Stimulated activated CD4-positive, alpha-beta T cell treated with anti-CD3 and anti-CD28 coated beads, Interleukin-2, amount 100 ng/mL, for 4 hours (primary cell): ENCODE data around the gene ITGB6.
A peak's percentile ranks its signal among the peaks of the same experiment; 100 is the strongest.

Experiments used
- DNase-seq: peaks from one replicate; pipeline ENCODE4 v3.0.0-alpha.2; 2020; ENCODE audit warnings: low read depth

The ITGB6 gene, protein sequence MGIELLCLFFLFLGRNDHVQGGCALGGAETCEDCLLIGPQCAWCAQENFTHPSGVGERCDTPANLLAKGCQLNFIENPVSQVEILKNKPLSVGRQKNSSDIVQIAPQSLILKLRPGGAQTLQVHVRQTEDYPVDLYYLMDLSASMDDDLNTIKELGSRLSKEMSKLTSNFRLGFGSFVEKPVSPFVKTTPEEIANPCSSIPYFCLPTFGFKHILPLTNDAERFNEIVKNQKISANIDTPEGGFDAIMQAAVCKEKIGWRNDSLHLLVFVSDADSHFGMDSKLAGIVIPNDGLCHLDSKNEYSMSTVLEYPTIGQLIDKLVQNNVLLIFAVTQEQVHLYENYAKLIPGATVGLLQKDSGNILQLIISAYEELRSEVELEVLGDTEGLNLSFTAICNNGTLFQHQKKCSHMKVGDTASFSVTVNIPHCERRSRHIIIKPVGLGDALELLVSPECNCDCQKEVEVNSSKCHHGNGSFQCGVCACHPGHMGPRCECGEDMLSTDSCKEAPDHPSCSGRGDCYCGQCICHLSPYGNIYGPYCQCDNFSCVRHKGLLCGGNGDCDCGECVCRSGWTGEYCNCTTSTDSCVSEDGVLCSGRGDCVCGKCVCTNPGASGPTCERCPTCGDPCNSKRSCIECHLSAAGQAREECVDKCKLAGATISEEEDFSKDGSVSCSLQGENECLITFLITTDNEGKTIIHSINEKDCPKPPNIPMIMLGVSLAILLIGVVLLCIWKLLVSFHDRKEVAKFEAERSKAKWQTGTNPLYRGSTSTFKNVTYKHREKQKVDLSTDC

DNA sequence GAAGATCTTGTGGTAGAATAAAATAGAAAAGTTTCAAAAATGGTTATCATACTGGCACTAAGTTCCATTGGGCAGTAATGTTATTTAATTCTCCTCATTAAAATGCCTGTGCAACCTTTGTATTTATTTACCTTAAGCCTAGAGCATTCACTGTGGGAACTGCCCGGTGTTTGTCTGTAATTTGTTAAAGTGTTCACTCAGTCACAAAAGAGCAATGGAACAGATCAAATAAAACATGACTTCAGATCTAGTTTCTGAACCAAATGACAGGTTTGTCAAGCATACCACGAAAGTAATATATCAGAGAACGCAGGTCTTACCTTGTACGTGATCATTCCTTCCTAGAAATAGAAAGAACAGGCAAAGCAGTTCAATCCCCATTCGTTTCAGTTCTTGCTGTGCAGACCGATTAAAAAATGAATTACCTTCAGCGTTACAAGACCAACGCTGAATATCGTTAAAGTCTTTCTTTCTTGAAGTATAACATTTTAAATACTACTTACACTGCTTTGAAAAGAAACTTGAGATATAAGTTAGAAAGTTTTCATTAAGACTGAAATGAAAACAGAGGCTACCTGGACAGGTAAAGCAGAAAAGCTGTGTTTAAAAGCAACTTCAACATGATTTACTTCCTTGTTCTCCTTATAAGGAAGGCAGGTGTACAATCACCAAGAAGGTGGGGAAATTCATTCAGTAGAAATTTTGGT lies at the start of gene ITGB6:
ITGB6 (minus strand) TSS at position 590 of the 707 bp plus-strand sequence; CDS start at position 381, 209 bp downstream.
- no peak for DNase-seq

DNA sequence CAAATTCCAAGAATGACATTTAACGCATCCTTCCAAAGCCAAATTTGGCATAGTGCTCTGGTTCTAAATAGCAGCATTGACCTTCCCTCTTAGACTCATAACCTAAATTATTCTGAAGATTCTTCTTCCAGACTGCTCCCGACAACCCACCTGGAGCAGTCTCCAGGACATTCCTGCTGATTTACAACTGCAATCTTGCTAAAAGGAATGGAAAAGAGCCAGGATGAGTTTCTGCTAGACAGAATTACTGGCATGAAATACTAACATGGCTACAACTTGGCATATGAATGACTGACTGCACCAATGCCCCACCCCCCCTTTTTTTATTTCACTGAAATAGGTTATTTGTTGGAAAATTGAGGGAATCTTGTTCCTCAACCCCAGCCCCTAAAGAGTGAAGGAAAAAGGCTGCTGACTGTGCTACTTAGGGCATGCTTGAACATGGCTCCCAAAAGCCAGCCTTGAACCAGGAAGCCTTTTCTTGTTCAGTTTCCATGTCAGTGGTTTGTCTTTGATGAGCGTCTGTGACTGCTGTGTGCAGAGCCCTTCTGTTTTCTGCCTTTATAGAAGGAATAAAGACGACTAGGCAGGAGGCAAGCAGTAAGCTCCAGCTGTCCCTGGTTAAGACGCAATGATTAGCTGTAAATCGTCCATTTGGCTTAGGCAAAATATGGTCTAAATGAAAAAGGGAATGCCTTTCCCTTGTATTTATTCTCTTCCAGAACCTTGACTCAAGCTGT lies 47.4 kb upstream of the ITGB6 start:
- no peak for DNase-seq

DNA sequence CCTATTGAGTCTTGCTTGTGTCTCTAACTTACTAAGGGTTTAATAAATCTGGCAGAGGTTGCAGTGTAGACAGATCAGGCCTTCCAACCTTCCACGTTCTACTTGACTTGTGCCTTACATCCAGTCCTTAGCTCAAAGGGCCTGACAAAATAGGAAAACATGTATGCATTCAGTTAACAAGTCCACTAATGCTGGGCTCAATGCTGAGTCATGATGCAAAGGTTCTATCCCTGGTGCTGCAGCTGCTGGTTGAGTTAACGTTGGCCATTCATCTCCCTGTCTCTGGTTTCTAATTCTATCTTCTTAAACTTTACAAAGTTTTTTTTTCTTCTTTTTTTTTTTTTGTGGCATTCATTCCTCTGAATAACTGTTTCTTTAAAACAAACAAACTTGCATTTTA lies 46.3 kb upstream of the ITGB6 start:
- DNase-seq = no peak

DNA sequence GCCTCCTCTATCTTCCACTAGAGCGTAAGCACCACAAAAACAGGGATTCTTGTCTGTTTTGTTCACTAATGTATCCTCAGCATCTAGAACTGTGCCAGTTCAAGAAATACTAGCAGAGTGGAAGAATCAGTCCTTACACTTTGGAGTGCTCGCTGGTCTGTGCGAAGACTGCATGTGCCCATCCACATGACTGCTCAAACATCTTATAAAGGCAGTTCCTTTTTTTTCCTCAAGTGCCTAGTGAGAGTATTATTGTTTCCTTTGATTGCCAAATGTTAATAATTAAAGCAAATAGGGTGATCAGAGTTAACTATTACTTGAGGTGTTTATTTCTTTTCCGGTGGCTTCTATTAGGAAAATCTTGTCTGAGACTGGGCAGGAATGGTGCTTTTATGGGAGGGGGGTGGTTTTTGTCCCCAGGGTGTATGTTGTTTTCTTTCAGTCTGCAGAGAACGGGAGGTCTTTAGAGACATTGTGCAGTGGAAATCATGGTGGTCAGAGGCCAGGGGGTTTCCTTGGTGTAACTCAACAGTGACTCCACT lies 45.6 kb upstream of the ITGB6 start:
- DNase-seq = no peak

DNA sequence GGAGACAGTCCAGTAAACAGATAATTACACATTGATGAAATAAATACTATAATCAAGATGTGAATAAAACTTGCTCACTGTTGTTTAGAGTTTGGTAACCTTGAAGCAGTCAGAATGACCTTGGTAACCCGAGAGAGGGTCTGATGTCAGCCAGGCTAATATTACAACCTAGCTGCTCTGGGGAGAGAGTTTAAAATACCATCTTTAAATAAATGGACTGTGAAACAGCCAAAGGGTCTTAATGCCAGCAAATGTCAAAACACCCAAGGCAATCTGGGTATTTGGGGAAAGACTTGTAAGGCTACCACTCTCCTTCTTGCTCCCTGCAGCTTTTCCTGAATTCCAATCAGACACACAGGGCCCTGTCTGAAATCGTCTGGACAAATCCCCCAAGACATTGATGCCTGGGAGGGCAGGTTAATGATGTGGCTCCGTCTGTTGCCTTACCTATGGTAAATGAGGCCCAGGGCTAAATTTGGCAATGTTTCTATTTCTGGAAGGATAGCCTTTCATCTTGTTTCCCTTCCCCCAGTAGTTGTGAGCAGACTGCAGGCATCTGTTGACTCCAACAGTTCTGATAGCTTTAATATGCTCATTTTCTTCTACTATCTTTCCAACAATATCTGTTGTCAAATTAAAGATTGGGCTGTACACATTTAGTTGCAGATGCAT lies 43.0 kb upstream of the ITGB6 start:
- DNase-seq = no peak

DNA sequence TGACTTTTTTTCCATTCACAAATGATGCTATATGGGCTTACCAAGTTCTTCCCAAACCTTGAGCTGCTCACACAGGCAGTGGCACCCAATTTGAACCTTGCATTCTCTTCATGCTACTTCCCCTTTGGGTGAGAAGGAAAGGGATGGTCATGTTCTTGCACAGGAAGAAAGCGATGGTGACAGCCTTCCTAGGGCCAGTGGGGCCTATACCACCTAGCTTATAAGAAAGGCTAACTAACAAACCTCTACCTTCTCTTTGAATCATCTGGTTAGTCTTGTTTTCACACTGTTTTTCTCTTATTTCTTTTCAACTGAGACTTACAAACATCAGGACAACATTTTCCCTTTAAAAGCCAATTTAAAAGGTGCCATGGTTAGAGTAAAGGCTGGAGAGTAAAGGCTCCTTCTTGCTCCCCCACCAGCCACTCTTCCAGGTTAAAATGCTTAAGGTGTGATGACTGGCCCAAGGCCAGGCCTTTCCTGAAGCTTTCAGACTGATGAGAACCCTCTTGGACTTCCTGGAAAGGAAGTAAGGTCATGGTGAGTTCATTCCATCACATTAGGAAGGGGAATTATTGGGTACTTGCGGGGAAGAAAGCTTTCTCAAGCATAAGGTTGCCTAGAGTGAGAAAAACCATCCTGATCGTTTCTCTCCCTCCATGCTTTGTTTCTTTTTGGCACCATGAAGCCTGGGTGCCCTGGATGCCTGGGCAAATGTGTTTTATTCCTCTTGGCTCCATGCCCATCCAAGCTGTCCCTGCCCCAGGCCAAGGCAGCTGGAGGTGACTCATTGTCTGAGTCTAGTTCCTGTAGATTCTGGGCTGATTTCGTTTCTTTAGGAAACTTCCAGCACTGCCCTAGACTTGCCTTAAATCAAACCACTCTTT lies 41.4 kb upstream of the ITGB6 start:
- DNase-seq = no peak

DNA sequence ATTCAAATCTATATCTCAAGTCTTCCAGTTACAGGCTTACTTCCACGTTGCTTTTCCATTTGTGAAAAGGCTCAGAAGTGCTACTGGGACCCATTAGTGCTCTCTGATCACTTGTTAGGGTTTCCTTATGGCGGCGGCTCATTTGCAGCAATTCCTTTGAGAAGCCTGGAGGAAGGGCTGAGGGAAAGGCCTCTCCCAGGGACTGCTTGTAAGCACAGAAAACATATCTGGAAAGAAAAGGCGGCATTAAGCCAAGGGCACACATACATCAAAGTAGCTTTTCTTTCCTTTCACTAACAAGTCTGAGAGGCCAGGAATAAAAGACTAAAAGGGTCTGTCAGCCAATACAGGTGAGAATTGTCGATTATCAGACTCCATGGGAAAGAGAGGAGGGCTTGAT lies 39.4 kb upstream of the ITGB6 start:
- no peak for DNase-seq

DNA sequence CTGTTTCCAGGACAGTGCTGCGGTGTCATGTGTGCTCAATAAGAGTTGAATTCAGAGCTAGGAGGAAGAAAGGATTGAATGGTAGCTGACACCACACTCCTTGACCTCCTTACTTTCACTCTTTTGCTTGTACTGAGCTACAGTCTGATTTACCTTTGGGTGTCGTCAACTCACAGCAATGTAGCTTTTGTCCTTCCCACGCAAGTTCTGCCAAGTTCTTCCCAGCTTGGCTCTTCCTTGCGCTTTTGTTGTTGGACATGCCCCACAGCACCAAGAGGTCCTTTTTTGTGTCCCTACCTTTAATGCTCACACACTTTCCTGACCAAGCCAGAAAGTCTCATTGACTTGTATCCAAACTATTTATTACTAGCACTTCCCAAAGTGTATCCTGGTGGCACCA lies 38.3 kb upstream of the ITGB6 start:
- no peak for DNase-seq

DNA sequence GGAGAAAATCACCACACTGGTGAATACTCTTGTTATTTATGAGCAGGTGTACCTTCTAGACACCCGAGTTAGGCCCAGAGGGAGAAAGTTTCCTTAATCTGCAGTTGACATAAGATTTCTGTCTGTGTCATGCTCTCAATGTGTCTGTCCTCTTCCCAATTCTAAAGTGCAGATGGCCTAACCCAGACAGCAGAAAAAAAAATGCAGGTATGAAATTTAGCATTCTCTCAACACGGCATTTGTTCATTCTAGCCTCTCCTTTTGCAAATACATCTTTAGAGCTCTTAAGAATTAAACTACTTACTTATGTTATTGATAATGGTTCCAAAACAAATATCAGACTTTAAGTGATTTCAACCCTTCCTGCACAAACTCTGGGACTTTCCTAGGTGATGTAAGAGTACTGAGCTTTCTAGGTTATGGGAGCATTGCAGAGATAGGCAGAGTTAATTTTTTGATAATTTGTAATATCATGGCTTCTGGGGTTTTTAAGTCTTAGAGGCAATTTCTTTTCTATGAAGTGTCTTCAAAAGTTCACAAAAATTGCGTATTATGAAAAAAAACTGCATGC lies 32.9 kb upstream of the ITGB6 start:
- DNase-seq = no peak

DNA sequence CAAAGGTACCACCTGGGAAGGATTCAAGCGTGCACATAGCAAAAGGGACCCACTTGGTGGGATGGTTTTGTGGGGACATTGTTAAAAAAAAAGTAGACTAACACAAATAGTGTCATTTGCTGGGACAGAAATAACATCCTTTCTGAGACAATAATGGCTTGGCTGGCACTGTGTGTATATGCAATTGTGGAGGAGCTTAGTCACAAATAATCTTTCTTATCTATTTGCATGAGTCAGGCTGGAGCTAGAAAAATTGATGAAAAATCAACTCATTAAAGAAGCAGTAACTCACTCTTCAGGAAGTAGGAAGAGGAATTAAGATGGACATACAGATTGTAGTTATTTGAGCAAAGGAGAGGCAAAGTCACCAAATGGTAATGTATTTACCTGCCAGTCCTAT lies 29.5 kb upstream of the ITGB6 start:
- DNase-seq = no peak

DNA sequence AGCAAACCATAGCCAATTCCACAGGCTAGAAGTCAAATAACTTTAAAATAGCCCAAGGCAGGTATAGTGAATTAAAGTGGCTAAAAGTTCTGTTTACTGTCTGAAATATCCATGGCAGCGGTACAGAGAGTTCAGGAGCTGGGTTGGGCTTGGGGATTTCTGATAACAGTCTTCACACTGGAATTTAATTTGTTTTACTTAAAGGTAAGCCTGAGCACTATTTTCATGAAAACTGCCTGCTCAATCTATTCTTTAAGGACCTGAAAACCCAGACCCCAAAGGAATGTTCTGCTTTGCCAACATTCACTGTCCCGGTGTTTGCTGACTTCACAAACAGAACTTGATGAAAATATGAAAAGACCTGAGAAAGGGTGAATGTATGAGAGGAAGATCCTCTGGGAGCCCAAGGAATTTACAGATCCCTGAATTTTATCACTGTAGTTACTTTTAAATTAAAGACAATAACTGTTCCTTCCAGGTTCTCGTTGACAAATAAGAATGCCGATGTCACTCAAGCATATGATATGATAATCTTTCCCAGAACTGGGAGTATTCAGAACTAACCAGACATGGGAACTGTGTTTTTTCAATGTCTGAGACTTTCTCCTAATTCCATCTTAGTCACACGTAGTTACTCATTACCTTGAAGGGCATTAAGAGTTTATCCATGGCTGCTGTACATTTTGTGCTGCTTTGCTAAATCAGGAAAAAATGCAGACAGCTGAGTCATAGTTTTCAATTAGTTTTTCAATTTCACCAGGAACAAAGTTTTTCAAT lies 28.3 kb upstream of the ITGB6 start:
- DNase-seq = no peak

DNA sequence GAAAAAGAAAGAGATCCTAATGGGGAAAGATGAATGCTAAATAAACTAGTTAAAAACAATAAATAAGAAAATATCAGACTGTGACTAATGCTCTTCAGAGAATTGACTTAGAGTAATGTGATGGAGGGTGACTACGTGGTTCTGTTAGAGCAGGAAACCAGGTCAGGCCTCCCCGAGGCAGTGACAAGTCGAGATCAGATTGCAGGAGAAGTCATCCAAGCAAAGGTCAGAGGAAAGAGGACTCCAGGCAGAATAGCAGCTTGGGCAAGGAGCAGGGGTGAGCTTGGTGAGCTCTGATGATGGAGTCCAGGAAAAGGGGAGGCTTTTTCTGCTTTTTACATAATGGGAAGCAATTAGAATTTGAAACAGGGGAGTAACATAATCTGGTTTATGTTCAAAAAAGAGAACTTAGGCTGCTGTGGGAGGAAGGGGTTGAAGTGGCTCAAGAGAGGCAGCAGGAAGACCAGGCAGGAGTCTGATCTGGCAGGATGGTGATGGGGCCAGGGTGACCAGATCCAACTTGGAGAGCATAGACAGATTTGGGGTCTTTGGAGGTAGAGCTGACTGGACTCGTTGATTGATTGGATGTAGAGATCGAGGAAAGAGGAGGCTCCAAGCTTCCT lies 27.3 kb upstream of the ITGB6 start:
- no peak for DNase-seq

DNA sequence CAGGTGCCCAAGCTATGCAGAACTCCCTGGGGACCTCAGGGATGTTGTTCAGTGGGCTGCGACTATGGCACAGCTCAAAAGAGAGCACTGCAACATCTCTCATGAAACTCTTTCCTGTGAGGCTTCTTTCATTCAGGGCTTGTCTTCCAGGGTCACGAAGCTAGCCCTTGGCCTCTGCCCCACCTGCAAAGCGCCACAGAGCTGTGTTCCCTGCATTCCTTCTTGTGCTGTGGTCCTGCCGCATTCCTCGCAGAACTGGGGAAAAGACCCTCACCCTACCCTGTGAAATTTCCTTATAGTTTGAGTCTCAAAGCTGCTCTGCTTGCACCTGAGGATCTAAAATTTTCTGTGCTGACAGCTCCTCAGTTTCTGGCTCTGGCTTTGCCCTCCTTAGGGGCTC lies 26.3 kb upstream of the ITGB6 start:
- no peak for DNase-seq

DNA sequence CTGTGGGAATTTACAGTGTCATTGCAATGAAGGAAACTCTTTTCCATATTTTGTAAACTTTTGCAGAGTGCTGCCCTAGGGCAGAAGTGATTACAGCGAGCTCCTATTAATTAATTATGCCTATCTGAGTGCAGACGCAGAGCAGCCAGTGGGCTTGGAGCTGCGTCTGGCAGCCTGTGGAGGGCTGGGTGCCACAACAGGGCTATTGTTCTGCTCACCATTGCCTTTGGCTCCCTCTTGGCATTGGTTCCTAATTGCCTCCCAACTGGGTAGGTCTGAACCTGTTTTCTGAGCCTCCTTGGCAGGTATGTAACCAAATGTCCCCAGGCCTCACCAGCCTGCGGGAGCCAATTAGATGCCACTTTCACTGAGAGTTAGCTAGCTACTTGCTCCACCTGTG lies 25.6 kb upstream of the ITGB6 start:
- no peak for DNase-seq

DNA sequence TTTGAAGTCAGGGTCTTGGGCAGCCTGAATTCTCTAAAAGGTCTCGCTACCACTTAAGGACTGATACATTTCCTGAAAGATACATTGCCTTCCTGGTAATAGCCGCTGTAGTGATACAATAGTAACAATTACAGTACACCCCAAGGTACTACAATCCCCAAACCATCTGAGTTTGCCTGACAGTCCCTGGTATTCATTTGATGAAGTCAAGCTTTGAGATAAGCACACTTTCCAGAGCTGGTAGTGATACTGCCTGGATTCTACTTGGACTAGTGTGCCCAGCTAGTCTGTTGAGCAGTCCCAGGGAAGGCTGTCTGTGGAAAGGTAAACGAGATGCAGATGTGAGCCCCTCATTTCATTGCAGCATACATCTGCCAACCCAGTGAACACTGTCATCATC lies 24.4 kb upstream of the ITGB6 start:
- no peak for DNase-seq

DNA sequence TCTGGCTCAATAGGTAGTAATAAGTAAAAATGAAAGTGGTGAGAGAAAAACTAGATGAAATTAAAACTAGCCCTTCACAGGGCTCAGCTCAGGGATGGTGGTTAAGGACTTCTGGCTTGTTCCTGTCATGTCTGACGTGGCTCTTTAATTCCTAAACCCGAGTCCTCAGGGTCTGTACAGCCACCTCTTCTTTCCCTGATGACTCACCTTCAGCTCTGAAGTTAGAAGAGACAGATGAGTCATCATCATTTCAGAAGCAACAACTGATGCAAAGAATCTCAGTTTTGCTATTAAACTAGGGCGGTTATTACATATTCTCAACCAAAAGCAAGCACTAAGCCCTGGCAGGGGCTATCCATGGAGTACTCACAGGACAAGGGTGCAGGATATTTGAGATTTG lies 24.0 kb upstream of the ITGB6 start:
- peak; percentile 28 for DNase-seq

DNA sequence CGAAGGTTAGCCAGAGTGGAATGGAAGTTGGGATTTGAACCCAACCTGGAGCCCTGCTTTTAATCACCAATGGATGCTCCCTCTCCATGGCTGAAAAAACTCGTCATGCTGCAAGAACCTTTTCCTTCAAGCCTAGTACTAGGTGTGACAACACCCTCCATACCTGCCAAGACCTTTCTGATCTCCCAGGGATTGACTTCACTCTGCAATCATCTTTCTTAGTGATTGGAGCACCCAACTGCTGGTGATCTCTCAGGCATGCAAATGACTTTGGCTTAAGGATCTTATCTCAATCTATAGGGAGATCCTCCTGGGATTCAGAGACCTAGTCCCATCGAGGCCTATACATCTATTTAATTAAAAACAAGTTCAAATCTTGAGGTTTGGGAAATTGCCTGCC lies 23.5 kb upstream of the ITGB6 start:
- DNase-seq = no peak

DNA sequence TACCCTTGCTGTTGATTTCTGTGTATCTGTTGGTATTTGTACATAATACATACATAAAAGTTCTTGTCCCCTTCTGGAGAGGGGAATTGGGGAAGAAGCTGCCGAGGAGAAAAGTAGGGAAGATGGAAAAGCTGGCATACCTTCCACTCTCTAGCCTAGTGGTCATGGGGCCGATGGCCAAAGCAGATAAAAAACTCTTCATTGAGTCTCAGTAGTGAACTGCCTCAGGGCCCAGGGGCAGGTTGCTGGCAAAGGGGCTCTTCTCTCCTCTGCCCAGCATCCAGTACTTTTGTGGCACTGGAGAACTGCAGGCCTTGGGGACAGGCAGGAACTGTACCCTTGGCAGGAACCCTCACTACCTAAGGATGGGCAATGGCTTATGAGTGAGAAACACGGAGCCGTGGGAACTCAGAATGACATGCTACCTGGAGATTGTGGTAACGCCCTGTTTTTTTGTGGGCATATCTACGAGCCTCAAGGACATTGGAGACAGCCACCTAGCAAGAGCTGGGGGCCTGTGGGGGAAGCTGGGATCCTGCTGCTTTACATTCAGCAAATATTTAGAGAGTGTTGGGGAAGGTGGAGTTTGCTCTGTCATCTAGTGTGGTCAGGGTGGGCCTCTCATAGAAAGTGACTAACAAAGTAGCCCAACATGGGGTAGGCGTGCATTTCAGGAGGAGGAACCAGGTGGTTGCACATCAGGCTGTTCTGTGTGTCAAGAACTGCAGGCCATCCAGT lies 22.6 kb upstream of the ITGB6 start:
- DNase-seq = no peak
